Keratinocyte (primary cell): ENCODE data around the gene MYO1D. TPM values are rescaled to one million over a fixed set of nuclear protein-coding genes. Genes with fewer than 3 reads are reported as not detected.

Source experiments
- DNase-seq: peaks from one replicate; pipeline ENCODE4 v3.0.0-alpha.2; 2011; ENCODE audit warnings: low read depth, missing footprints, low spot score
- FAIRE-seq: peaks from 2 replicates; lab custom pipeline; 2011; peaks lifted over from hg19 to GRCh38; lab: Jason Lieb, UNC
- H2AFZ ChIP-seq: 2 replicates; pipeline ENCODE4 v1.6.0; 2012; ENCODE audit warnings: low read length, control low read depth, inconsistent platforms; ENCODE audit not compliant: control insufficient read depth
- H3K27ac ChIP-seq: 2 replicates; pipeline ENCODE4 v1.5.1; 2011; ENCODE audit warnings: low read length; ENCODE audit not compliant: control insufficient read depth, insufficient read depth
- H3K27me3 ChIP-seq: 3 replicates; pipeline ENCODE4 v1.6.0; 2011; ENCODE audit warnings: low read length; ENCODE audit not compliant: control insufficient read depth, insufficient read depth; ENCODE audit errors: extremely low read depth
- H3K36me3 ChIP-seq, 2 experiments: 2 replicates in 1 of 2; 3 replicates in 1 of 2; pipeline ENCODE4 v1.5.1; 2011; ENCODE audit warnings: low read length in 2 of 2, mild to moderate bottlenecking in 1 of 2; ENCODE audit not compliant: control insufficient read depth in 2 of 2, insufficient read depth in 2 of 2; ENCODE audit errors: extremely low read depth in 1 of 2
- H3K4me1 ChIP-seq: 3 replicates; pipeline ENCODE4 v1.5.1; 2011; ENCODE audit warnings: low read length; ENCODE audit not compliant: control insufficient read depth, insufficient read depth; ENCODE audit errors: extremely low read depth
- H3K4me2 ChIP-seq: 3 replicates; pipeline ENCODE4 v1.6.0; 2011; ENCODE audit warnings: low read depth, low read length; ENCODE audit not compliant: control insufficient read depth, insufficient read depth; ENCODE audit errors: extremely low read depth
- H3K4me3 ChIP-seq, 3 experiments: fragments of 200-600 bp in 1 of 3; sonication (generic) in 1 of 3; 2 replicates in 2 of 3; 3 replicates in 1 of 3; pipeline ENCODE4 v1.5.1; 2011 to 2016; ENCODE audit warnings: low read length in 3 of 3, mild to moderate bottlenecking in 3 of 3, control low read depth in 2 of 3, inconsistent platforms in 1 of 3, low read depth in 1 of 3, mixed read lengths in 1 of 3, mixed run types in 1 of 3, moderate library complexity in 1 of 3; ENCODE audit not compliant: control insufficient read depth in 2 of 3, insufficient read depth in 2 of 3; ENCODE audit errors: extremely low read depth in 1 of 3
- H3K79me2 ChIP-seq: 2 replicates; pipeline ENCODE4 v1.6.0; 2012; ENCODE audit warnings: low read length; ENCODE audit not compliant: control insufficient read depth, insufficient read depth
- H3K9ac ChIP-seq: 3 replicates; pipeline ENCODE4 v1.6.0; 2011; ENCODE audit warnings: low read length; ENCODE audit not compliant: control insufficient read depth, insufficient read depth; ENCODE audit errors: extremely low read depth
- H3K9me1 ChIP-seq: 3 replicates; pipeline ENCODE4 v1.6.0; 2011; ENCODE audit warnings: low read length; ENCODE audit not compliant: control insufficient read depth, insufficient read depth; ENCODE audit errors: extremely low read depth
- H3K9me3 ChIP-seq: 2 replicates; pipeline ENCODE4 v1.5.1; 2012; ENCODE audit warnings: low read depth, low read length; ENCODE audit not compliant: control insufficient read depth
- H4K20me1 ChIP-seq: 3 replicates; pipeline ENCODE4 v1.6.0; 2011; ENCODE audit warnings: low read length; ENCODE audit not compliant: control insufficient read depth, insufficient read depth; ENCODE audit errors: extremely low read depth
- dilution Hi-C: fragments of 300-500 bp; cut with MboI; formaldehyde crosslinking; loops from one replicate; pipeline ENCODE4 v1.7.0; 2020; ENCODE audit warnings: low sequenced_read_pairs; ENCODE audit not compliant: extremely low pct_ligation_motif_present
- polyA plus RNA-seq, 5 experiments: library from polyadenylated mRNA; depleted of rRNA in 3 of 5; stranded (reverse) in 3 of 5; stranded (forward) in 1 of 5; unstranded in 1 of 5; fragments of >200 nt; gene quantifications; 1 replicate in 1 of 5; 2 replicates in 3 of 5; 3 replicates in 1 of 5; pipeline versions ENCODE4 v1.2.1 to v1.2.3, GENCODE V29; 2011 to 2012; ENCODE audit warnings: missing spikeins in 2 of 5, low read depth in 1 of 5, low replicate concordance in 1 of 5
- TF ChIP-seq, protein P1 (sequence below), 3 experiments: IDR thresholded peaks in 1 of 3; conservative IDR thresholded peaks in 1 of 3; optimal IDR thresholded peaks in 1 of 3; 2 replicates in 2 of 3; 3 replicates in 1 of 3; pipeline versions ENCODE3 to v1.5.1; 2011; ENCODE audit warnings: low read length in 3 of 3, mild to moderate bottlenecking in 3 of 3, moderate library complexity in 2 of 3, control low read depth in 1 of 3, inconsistent platforms in 1 of 3; ENCODE audit not compliant: insufficient read depth in 2 of 3; ENCODE audit errors: extremely low read depth in 1 of 3

The MYO1D gene
- polyA plus RNA-seq, 1 donor (not counting 4 experiments of a cell fraction or from before 2014, with no cell fraction given) = 33.7 TPM

- DNase-seq (no peak), FAIRE-seq (no peak)
- TF ChIP-seq, protein P1, sequence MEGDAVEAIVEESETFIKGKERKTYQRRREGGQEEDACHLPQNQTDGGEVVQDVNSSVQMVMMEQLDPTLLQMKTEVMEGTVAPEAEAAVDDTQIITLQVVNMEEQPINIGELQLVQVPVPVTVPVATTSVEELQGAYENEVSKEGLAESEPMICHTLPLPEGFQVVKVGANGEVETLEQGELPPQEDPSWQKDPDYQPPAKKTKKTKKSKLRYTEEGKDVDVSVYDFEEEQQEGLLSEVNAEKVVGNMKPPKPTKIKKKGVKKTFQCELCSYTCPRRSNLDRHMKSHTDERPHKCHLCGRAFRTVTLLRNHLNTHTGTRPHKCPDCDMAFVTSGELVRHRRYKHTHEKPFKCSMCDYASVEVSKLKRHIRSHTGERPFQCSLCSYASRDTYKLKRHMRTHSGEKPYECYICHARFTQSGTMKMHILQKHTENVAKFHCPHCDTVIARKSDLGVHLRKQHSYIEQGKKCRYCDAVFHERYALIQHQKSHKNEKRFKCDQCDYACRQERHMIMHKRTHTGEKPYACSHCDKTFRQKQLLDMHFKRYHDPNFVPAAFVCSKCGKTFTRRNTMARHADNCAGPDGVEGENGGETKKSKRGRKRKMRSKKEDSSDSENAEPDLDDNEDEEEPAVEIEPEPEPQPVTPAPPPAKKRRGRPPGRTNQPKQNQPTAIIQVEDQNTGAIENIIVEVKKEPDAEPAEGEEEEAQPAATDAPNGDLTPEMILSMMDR (optimal IDR thresholded peaks at IDR 0.05 in 1 of 3, IDR thresholded peaks at IDR 0.05 in 1 of 3, conservative IDR thresholded peaks at IDR 0.05 in 1 of 3; ENCODE audit: extremely low read depth in 1 of 3, insufficient read depth in 2 of 3, low read length in 3 of 3) = no peak
- Histone ChIP-seq H3K9me1 (no peaks in the 10 kb centered on the region), H4K20me1 (no peaks in the 10 kb centered on the region), H3K4me3 (no peak overlapping the region), H3K4me1 (peaks cover 32% of the 10 kb centered on the region), H3K27me3 (no peaks in the 10 kb centered on the region), H3K4me2 (no peak overlapping the region), H2AFZ (no peak overlapping the region), H3K9me3 (no peaks in the 10 kb centered on the region), H3K9ac (no peak overlapping the region), H3K36me3 (no peaks in the 10 kb centered on the region), H3K79me2 (no peaks in the 10 kb centered on the region), H3K27ac (no peak overlapping the region)
- dilution Hi-C loops = no loop called here
Measured at GRCh38 chr17:32502013-32502412, 374.9 kb downstream of the MYO1D start.

GRCh38 chr17:32498391-32498790 lies 378.5 kb downstream of the MYO1D start:
- no peaks in the 10 kb centered on the region for H3K79me2 ChIP-seq
- no peak overlapping the region for H2AFZ ChIP-seq
- TF ChIP-seq, protein P1 (optimal IDR thresholded peaks at IDR 0.05 in 1 of 3, IDR thresholded peaks at IDR 0.05 in 1 of 3, conservative IDR thresholded peaks at IDR 0.05 in 1 of 3; ENCODE audit: extremely low read depth in 1 of 3, insufficient read depth in 2 of 3, low read length in 3 of 3) = no peak
- no peaks in the 10 kb centered on the region for H4K20me1 ChIP-seq
- DNase-seq (no peak), FAIRE-seq (no peak)
- peaks cover 33% of the 10 kb centered on the region for H3K4me1 ChIP-seq
- H3K27ac ChIP-seq = peak overlapping the region; percentile 89
- H3K4me2 ChIP-seq = no peak overlapping the region
- H3K9ac ChIP-seq = no peak overlapping the region
- H3K27me3 ChIP-seq = no peaks in the 10 kb centered on the region
- dilution Hi-C loops = no loop called here
- H3K9me3 ChIP-seq = no peaks in the 10 kb centered on the region
- H3K36me3 ChIP-seq = no peaks in the 10 kb centered on the region
- no peak overlapping the region for H3K4me3 ChIP-seq
- no peaks in the 10 kb centered on the region for H3K9me1 ChIP-seq
